SK-N-SH (cell line): ENCODE measurements around the gene HECW1. TPM values are rescaled to one million over a fixed set of nuclear protein-coding genes. Genes with fewer than 3 reads are reported as not detected.

Experiments used
- CTCF ChIA-PET: fragments of 300-600, 350-600 bp; formaldehyde crosslinking; extraction: SDS; loops from one replicate; lab custom pipeline; 2021; lab: Yijun Ruan, JAX
- POLR2A ChIA-PET: fragments of 350-600 bp; sonication (Branson Sonifier 250); formaldehyde crosslinking; extraction: SDS; loops from one replicate; lab custom pipeline; 2020; ENCODE audit warnings: antibody characterized with exemption, inconsistent platforms; lab: Yijun Ruan, JAX
- DNase-seq: peaks from one replicate; pipeline ENCODE4 v3.0.0; 2012
- H2AFZ ChIP-seq: fragments of 200-600 bp; sonication (generic); 2 replicates; pipeline ENCODE4 v1.8.1; 2016; ENCODE audit warnings: antibody characterized with exemption, mild to moderate bottlenecking, low read depth
- H3F3A ChIP-seq: fragments of 200-600 bp; sonication (generic); replicated peaks from 2 replicates; pipeline ENCODE3; 2016; ENCODE audit warnings: antibody characterized with exemption, mild to moderate bottlenecking; ENCODE audit not compliant: insufficient read depth
- H3K27ac ChIP-seq, 2 experiments: fragments of 200-500 bp in 1 of 2; fragments of 200-600 bp in 1 of 2; sonication (Bioruptor generic) in 1 of 2; sonication (generic), shearing (Covaris generic) in 1 of 2; 2 replicates each; pipeline versions ENCODE4 v1.5.1 to v1.6.1; 2014 to 2016; ENCODE audit warnings: low read depth in 2 of 2, inconsistent platforms in 1 of 2, low read length in 1 of 2, mild to moderate bottlenecking in 1 of 2, mixed read lengths in 1 of 2
- H3K27me3 ChIP-seq: fragments of 200-600 bp; sonication (generic), shearing (Covaris generic); 2 replicates; pipeline ENCODE4 v1.6.1; 2016; ENCODE audit warnings: mixed run types; ENCODE audit not compliant: insufficient read depth
- H3K36me3 ChIP-seq, 2 experiments: fragments of 200-500 bp in 1 of 2; fragments of 200-600 bp in 1 of 2; sonication (Bioruptor generic) in 1 of 2; sonication (generic) in 1 of 2; replicated peaks in 1 of 2; 2 replicates each; pipeline versions ENCODE3 to v1.5.1; 2014 to 2016; ENCODE audit warnings: low read length in 1 of 2, mild to moderate bottlenecking in 1 of 2; ENCODE audit not compliant: insufficient read depth in 2 of 2, control insufficient read depth in 1 of 2
- H3K4me1 ChIP-seq, 2 experiments: fragments of 200-500 bp in 1 of 2; fragments of 200-600 bp in 1 of 2; sonication (Bioruptor generic) in 1 of 2; sonication (generic), shearing (Covaris generic) in 1 of 2; 2 replicates each; pipeline versions ENCODE4 v1.5.1 to v1.6.1; 2014 to 2016; ENCODE audit warnings: low read depth in 1 of 2, low read length in 1 of 2, mixed run types in 1 of 2; ENCODE audit not compliant: insufficient read depth in 2 of 2, control insufficient read depth in 1 of 2
- H3K4me2 ChIP-seq: fragments of 200-600 bp; sonication (generic), shearing (Covaris generic); 2 replicates; pipeline ENCODE4 v1.6.1; 2017; ENCODE audit warnings: mixed run types
- H3K4me3 ChIP-seq, 2 experiments: fragments of 200-500 bp in 1 of 2; fragments of 200-600 bp in 1 of 2; sonication (Bioruptor generic) in 1 of 2; sonication (generic), shearing (Covaris generic) in 1 of 2; 2 replicates each; pipeline versions ENCODE4 v1.5.1 to v1.8.1; 2014 to 2016; ENCODE audit warnings: low read depth in 2 of 2, inconsistent platforms in 1 of 2, low read length in 1 of 2, mild to moderate bottlenecking in 1 of 2, mixed read lengths in 1 of 2, moderate library complexity in 1 of 2
- H3K79me2 ChIP-seq: fragments of 200-600 bp; sonication (generic); 2 replicates; pipeline ENCODE4 v1.8.1; 2017; ENCODE audit warnings: mild to moderate bottlenecking; ENCODE audit not compliant: insufficient read depth
- H3K9ac ChIP-seq: fragments of 200-600 bp; sonication (generic); 2 replicates; pipeline ENCODE4 v1.6.1; 2017; ENCODE audit warnings: mixed run types
- H3K9me2 ChIP-seq: fragments of 200-600 bp; sonication (generic); 2 replicates; pipeline ENCODE4 v1.6.1; 2017; ENCODE audit warnings: mixed run types
- H3K9me3 ChIP-seq: fragments of 200-600 bp; sonication (generic); 2 replicates; pipeline ENCODE4 v1.6.1; 2017; ENCODE audit warnings: mixed run types, mild to moderate bottlenecking, moderate library complexity
- H4K20me1 ChIP-seq: fragments of 200-600 bp; sonication (generic); 2 replicates; pipeline ENCODE4 v1.6.1; 2017; ENCODE audit warnings: mild to moderate bottlenecking, mixed run types; ENCODE audit not compliant: insufficient read depth
- CHD2 ChIP-seq: fragments of 150-350 bp; IDR thresholded peaks from 2 replicates; pipeline ENCODE4 v1.6.1; 2018; ENCODE audit warnings: low read length; ENCODE audit not compliant: partially characterized antibody
- ELF1 ChIP-seq: IDR thresholded peaks from 2 replicates; pipeline ENCODE4 v1.4.0; 2012
- EP300 ChIP-seq, 2 experiments: IDR thresholded peaks; 2 replicates each; pipeline versions ENCODE4 v1.4.0 to v1.6.1; 2012; ENCODE audit warnings: borderline replicate concordance in 1 of 2, low read depth in 1 of 2, low read length in 1 of 2
- EZH2phosphoT487 ChIP-seq: fragments of 200-600 bp; sonication (generic); IDR thresholded peaks from 2 replicates; pipeline ENCODE4 v1.6.1; 2017; ENCODE audit warnings: low read depth, mixed run types, mild to moderate bottlenecking, antibody characterized with exemption, moderate library complexity, borderline replicate concordance
- FOSL2 ChIP-seq: IDR thresholded peaks from 2 replicates; pipeline ENCODE4 v1.4.0; 2012; ENCODE audit warnings: low read depth, mild to moderate bottlenecking, moderate library complexity, borderline replicate concordance
- FOXJ3 ChIP-seq: sonication (generic); formaldehyde crosslinking; IDR thresholded peaks from 2 replicates; pipeline ENCODE4 v1.5.1; 2020; ENCODE audit warnings: mild to moderate bottlenecking, missing genetic modification reagents
- GABPA ChIP-seq: IDR thresholded peaks from 2 replicates; pipeline ENCODE4 v1.4.0; 2012; ENCODE audit warnings: low read depth, mild to moderate bottlenecking
- GATA2 ChIP-seq: sonication (generic); formaldehyde crosslinking; IDR thresholded peaks from 2 replicates; pipeline ENCODE4 v1.5.0; 2020; ENCODE audit warnings: mild to moderate bottlenecking, missing genetic modification reagents
- MEF2A ChIP-seq: IDR thresholded peaks from 2 replicates; pipeline ENCODE4 v1.4.0; 2012; ENCODE audit warnings: low read depth, borderline replicate concordance
- MXI1 ChIP-seq: IDR thresholded peaks from 2 replicates; pipeline ENCODE4 v1.6.1; 2012; ENCODE audit warnings: mild to moderate bottlenecking, low read depth, low read length, improper control_type of control experiment
- POLR2AphosphoS5 ChIP-seq: IDR thresholded peaks from 2 replicates; pipeline ENCODE4 v1.6.1; 2012; ENCODE audit warnings: low read depth, low read length
- RAD21 ChIP-seq: IDR thresholded peaks from 2 replicates; pipeline ENCODE4 v1.6.1; 2012; ENCODE audit warnings: mild to moderate bottlenecking, low read length
- SMC3 ChIP-seq: IDR thresholded peaks from 2 replicates; pipeline ENCODE4 v1.6.1; 2012; ENCODE audit warnings: low read depth, low read length, improper control_type of control experiment
- TAF1 ChIP-seq: IDR thresholded peaks from 2 replicates; pipeline ENCODE4 v1.6.1; 2012; ENCODE audit warnings: low read depth, mild to moderate bottlenecking, low read length, moderate library complexity, borderline replicate concordance
- TEAD4 ChIP-seq: IDR thresholded peaks from 2 replicates; pipeline ENCODE4 v1.4.0; 2012; ENCODE audit warnings: mild to moderate bottlenecking, borderline replicate concordance; ENCODE audit not compliant: insufficient read depth
- WGBS: methylation state at CpG from one replicate; pipeline ENCODE4 v1.1.6; 2017; ENCODE audit warnings: low lambda C conversion rate; 5-methylcytosine and 5-hydroxymethylcytosine counted together
- polyA plus RNA-seq, 3 experiments: library from polyadenylated mRNA; depleted of rRNA; stranded (reverse); fragments of >200 nt; gene quantifications; 2 replicates each; pipeline ENCODE4 v1.2.3, GENCODE V29; 2012
- TF ChIP-seq, protein P1 (sequence below): IDR thresholded peaks from 2 replicates; pipeline ENCODE4 v1.4.0; 2012; ENCODE audit warnings: low read depth
- TF ChIP-seq, protein P2 (sequence below): IDR thresholded peaks from 2 replicates; pipeline ENCODE4 v1.4.0; 2012; ENCODE audit warnings: low read depth, borderline replicate concordance
- TF ChIP-seq, protein P3 (sequence below): fragments of 150-350 bp; IDR thresholded peaks from 2 replicates; pipeline ENCODE4 v1.6.1; 2016; ENCODE audit warnings: mild to moderate bottlenecking, low read depth, low read length
- TF ChIP-seq, protein P4 (sequence below): fragments of 150-350 bp; IDR thresholded peaks from 2 replicates; pipeline ENCODE4 v1.6.1; 2017; ENCODE audit warnings: antibody characterized with exemption, low read length, low read depth, borderline replicate concordance

HECW1 gene
- polyA plus RNA-seq, 1 of the 3 experiments (the other 2 are of a cell fraction) = not detected

DNA sequence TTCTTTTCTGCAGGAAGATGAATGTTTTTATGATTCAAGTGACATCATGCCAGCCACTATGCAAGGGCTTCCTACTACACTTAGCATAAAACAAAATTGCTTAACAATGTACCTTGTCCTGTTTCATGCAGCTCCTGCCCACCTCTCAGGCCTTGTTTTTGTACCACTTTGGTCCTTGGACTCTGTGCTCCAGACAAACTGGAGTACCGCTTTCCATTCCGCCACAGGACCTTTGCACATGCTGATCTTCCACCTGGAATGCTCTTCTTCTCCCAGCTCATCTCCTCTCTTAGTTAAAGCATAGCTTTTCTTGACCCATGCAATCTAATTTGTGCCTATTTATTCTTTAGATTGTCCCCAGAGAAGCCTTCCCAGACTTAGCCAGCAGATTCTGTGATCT, 393.0 kb downstream of the HECW1 start:
- no peaks in the 10 kb centered on the region for H3F3A ChIP-seq
- no peak for DNase-seq
- peaks cover 41% of the 10 kb centered on the region for H3K27me3 ChIP-seq
- H3K9me2 ChIP-seq = no peaks in the 10 kb centered on the region
- WGBS = 84% methylated on average over 2 of the region's 2 CpGs
- no peak overlapping the region for H3K4me2 ChIP-seq
- H3K27ac ChIP-seq = no peak overlapping the region
- POLR2A ChIA-PET = no interaction called here
- no peaks in the 10 kb centered on the region for H3K36me3 ChIP-seq
- no peak overlapping the region for H3K9ac ChIP-seq
- H3K79me2 ChIP-seq = no peaks in the 10 kb centered on the region
- H3K4me1 ChIP-seq = no peaks in the 10 kb centered on the region
- no peak for TF ChIP-seq ELF1
- no peak for TF ChIP-seq EZH2phosphoT487
- TF ChIP-seq FOXJ3 (CRISPR knock-in tag) = no peak
- TF ChIP-seq TEAD4 = no peak
- TF ChIP-seq MEF2A = no peak
- no peak for TF ChIP-seq RAD21
- TF ChIP-seq FOSL2 = no peak
- TF ChIP-seq EP300 (IDR thresholded peaks at IDR 0.05; ENCODE audit: borderline replicate concordance in 1 of 2, low read depth in 1 of 2, low read length in 1 of 2) = no peak
- TF ChIP-seq GABPA = no peak
- TF ChIP-seq GATA2 (CRISPR knock-in tag) = no peak
- TF ChIP-seq SMC3 = no peak
- TF ChIP-seq CHD2 = no peak
- no peak for TF ChIP-seq MXI1
- no peak for TF ChIP-seq POLR2AphosphoS5
- TF ChIP-seq, protein P1, sequence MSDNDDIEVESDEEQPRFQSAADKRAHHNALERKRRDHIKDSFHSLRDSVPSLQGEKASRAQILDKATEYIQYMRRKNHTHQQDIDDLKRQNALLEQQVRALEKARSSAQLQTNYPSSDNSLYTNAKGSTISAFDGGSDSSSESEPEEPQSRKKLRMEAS = no peak
- TF ChIP-seq, protein P2, sequence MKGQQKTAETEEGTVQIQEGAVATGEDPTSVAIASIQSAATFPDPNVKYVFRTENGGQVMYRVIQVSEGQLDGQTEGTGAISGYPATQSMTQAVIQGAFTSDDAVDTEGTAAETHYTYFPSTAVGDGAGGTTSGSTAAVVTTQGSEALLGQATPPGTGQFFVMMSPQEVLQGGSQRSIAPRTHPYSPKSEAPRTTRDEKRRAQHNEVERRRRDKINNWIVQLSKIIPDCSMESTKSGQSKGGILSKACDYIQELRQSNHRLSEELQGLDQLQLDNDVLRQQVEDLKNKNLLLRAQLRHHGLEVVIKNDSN = no peak
- no peak for TF ChIP-seq TAF1
- TF ChIP-seq, protein P3, sequence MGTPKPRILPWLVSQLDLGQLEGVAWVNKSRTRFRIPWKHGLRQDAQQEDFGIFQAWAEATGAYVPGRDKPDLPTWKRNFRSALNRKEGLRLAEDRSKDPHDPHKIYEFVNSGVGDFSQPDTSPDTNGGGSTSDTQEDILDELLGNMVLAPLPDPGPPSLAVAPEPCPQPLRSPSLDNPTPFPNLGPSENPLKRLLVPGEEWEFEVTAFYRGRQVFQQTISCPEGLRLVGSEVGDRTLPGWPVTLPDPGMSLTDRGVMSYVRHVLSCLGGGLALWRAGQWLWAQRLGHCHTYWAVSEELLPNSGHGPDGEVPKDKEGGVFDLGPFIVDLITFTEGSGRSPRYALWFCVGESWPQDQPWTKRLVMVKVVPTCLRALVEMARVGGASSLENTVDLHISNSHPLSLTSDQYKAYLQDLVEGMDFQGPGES = no peak
- TF ChIP-seq, protein P4, sequence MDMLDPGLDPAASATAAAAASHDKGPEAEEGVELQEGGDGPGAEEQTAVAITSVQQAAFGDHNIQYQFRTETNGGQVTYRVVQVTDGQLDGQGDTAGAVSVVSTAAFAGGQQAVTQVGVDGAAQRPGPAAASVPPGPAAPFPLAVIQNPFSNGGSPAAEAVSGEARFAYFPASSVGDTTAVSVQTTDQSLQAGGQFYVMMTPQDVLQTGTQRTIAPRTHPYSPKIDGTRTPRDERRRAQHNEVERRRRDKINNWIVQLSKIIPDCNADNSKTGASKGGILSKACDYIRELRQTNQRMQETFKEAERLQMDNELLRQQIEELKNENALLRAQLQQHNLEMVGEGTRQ = no peak
- TF ChIP-seq, all 33 proteins: peak for 0
- CTCF ChIA-PET = interaction anchor here (1.1 to 3.0 kb wide), 2 partner anchors 13 to 77 kb away, joined by 4 to 9 read pairs; partner anchors contain the start of gene STK17A
- H4K20me1 ChIP-seq = no peaks in the 10 kb centered on the region
- no peak overlapping the region for H3K4me3 ChIP-seq
- no peak overlapping the region for H2AFZ ChIP-seq
- no peaks in the 10 kb centered on the region for H3K9me3 ChIP-seq
